GM21619 (cell line): ENCODE measurements around the gene FGD2.

Source experiments
- ATAC-seq: cut with Tn5 transposase; IDR thresholded peaks from one replicate; pipeline ENCODE4 v1.9.1; 2021; ENCODE audit not compliant: unreplicated experiment

The FGD2 gene

DNA sequence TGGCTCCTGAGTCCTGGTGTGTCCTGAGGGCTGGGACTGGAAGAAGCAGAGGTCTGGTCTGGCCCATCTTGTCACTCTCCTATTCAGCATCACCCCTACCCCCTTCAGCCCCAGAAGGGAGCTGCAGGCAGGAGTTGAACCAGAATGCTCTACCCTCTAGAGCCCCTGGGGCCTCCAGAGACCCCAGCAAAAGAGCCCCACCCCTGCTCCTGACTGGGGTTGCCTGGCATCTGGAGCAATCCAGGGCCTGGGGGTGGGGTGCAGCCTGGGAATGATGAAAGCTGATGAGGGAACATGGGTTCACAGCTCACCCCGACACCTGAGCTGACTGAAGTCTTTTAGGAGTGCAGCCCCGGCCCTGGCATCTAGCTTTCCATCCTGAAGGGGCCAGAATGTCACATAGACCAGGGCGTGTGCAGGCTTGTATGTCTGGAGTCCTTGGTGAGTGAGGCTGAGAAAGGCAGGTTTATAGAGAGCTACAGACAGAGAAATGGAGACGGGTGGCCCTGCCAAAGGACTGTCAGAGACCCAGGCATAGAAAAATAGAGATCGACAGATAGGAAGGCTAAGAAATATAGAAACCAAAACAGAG, 12.2 kb downstream of the FGD2 start:
- ATAC-seq = no peak

DNA sequence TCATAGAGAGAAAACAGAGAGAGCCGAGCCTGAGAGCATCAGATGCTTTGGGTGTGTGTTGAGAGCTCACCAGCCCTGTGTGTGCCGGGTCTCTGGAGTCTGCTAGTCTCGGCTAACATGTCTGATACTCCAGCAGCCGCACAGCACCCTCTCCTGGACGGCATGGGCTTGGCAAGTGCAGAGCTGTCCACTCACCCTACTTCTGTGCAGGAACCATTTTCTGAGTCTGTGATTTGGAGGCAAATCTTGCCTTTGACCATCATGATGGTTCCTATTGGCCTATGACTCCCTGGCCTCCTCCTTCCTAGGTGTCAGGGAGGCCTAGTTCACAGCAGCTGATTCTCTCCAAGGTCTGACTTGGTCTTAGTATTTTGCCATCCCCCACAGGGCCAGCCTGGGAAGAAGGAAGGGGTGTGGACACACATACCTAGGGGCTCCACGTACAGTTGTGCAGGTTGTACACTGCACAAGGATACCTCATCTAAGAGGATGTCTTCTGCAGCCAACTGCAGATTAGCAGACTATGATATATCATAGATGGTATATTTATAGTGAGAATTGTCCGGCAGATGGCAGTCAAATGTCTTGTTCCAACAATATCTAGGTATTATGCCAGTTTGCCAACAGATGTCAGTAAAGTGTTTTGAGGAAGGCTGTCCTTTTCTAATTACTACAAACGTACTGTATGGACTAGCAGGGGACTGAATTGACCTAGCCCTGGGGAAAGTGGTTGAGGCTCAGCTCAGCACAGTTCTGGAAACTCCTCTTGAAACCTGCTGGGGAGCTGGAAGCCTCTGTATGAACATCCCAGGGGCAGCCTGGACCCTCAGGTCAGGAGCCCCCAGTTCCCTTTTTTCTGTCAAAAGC, 13.0 kb downstream of the FGD2 start:
- ATAC-seq = peak; percentile 86

DNA sequence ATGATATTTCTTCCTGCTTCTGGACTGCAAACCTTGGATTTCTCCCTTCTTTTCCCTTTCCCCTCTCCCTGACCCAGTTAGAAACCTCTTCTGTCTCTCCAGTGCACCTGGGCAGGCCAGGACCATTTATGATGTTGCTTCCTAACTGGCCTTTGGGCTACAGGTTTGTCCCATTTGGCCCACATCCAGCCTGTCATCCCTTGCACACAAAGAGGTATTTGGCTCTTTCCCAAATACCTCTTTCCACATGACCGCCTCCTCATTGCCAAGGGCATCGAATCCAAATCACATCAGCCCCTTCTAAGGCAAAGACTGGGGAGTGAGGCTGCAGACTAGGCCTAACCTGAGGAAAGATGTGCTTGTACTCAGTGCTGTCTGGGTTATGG, 13.6 kb downstream of the FGD2 start:
- no peak for ATAC-seq

DNA sequence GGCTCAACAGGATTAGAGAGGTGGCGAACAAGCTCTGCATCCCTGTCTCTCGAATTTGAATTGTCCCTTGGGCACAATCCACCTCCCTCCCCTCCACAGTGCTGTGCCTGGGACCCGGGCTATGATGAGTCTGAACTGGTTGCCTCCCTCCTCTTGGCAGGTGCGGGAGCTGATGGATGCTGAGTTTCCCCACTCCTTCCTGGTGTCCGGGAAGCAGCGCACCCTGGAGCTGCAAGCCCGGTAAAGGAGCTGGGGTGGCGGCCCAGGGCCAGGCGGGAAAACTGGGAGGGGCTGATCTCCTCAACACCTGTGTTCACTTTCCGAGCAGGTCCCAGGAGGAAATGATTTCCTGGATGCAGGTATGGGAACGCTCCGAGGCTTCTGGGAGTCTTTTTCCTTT, 14.9 kb downstream of the FGD2 start:
- no peak for ATAC-seq

DNA sequence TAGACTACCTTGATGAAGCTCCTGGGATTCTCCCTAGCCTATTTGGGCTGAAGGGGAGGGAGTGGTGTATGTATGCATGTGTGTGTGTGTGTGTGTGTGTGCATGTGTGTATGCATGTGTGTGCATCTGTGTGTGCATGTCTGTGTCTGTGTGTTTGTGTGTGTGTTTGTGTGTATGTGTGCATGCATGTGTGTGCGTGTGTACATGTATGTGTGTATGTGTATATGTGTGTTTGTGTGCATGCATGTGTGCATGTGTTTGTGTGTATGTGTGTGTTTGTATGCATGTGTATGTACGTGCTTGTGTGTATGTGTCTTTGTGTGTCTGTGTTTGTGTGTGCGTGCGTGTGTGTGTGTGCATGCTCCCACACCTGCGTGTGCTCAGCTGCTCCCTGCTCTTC, 15.4 kb downstream of the FGD2 start:
- ATAC-seq = no peak

- ATAC-seq = no peak
Measured at GRCh38 chr6:37021356-37022129, 16.1 kb downstream of the FGD2 start.

DNA sequence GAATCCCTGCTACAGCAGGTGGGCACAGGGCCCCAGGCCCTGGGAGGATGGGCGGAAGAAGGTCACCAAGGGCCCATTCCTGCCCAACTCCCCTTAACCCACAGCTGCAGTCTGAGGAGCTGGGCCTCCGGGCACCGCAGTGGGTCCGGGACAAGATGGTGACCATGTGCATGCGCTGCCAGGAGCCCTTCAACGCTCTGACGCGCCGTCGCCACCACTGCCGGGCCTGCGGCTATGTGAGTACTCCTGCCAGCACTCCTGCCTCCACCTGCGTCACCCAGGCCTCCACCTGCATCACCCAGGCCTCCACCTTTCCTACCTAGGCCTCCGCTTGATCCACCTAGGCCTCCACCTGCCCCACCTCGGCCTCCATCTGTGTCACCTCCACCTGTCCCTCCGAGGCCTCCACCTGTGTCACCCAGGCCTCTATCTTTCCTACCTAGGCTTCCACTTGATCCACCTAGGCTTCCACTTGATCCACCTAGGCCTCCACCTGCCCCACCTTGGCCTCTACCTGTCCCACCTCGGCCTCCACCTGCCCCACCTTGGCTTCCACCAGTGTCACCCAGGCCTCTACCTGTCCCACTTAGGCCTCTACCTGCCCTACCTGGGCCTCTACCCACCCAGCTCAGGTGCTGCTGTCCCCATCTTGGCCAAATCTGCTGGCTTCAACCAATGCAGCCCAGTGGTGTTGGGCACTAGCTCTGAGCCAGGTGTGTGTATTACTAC, 16.8 kb downstream of the FGD2 start:
- ATAC-seq = no peak

- ATAC-seq = no peak
Measured at GRCh38 chr6:37024656-37025337, 19.3 kb downstream of the FGD2 start.

GRCh38 chr6:37025621-37026466, 20.4 kb downstream of the FGD2 start:
- no peak for ATAC-seq

DNA sequence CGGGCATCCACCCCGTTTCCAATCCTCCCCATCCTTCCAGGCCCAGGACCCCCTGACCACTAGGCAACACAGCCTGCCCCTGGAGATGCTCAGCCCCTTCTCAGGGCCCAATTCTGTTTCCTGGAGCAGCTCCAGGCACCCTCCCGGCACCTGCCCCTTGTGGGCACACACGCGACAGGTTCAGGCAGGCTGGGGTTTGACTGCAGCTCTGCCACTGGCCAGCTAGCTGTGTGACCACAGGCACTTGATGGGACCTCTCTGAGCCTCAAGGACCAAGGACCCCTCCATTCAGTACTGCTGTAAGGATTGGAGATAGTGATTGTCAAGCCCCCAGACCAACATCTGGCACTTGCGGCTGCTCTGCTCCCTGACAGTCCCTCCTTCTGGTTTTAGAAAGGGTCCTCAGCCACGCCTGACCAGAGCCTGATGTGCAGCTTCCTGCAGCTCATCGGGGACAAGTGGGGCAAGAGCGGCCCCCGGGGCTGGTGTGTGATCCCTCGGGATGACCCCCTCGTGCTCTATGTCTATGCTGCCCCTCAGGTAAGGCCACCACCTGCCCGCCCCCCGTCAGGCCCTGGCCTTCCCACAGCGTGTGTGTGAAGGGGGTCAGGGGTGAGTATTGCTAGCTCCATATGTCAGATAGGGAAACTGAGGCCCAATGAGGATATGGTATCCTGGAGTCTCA, 21.7 kb downstream of the FGD2 start:
- no peak for ATAC-seq

GRCh38 chr6:37027811-37028469, 22.5 kb downstream of the FGD2 start:
- ATAC-seq = no peak

- ATAC-seq = no peak
Measured at GRCh38 chr6:37029249-37029971, 24.0 kb downstream of the FGD2 start.

DNA sequence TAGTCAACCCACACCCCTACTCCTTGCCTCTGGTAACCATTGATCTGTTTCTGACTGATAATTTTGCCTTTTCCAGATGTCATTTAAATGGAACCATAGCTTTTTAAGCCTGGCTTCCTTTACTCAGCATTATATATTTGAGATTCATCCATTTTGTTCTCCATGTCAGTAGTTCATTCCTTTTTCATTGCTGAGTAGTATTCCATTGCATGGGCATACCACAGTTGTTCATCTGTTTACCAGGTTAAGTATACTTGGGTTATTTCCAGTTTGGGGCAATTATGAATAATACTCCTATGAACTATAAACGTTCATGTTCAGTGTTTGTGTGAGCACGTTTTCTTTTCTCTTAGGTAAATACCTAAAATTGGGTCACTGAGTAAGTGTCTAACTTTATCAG, 25.1 kb downstream of the FGD2 start:
- no peak for ATAC-seq

DNA sequence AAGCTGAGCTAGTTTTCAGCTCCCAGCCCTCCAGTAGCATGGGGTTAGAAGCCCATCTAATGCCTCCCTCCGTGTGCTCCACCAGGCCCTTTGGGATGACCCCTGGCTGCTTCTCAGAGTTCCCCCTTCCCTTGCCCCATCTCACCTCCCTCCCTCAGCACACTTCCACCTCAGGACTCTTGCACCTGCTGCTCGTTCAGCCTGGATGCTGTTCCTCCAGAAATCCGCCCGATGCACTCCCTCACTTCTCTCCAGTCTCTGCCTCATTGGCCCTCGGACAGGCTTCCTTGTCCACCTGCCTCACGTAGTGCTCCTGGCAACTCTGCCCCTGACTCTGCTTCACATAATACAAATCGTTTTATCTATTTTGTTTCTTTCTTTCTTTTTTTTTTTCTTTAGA, 26.8 kb downstream of the FGD2 start:
- no peak for ATAC-seq

GRCh38 chr6:37033255-37033654, 27.8 kb downstream of the FGD2 start:
- ATAC-seq = peak; percentile 57

DNA sequence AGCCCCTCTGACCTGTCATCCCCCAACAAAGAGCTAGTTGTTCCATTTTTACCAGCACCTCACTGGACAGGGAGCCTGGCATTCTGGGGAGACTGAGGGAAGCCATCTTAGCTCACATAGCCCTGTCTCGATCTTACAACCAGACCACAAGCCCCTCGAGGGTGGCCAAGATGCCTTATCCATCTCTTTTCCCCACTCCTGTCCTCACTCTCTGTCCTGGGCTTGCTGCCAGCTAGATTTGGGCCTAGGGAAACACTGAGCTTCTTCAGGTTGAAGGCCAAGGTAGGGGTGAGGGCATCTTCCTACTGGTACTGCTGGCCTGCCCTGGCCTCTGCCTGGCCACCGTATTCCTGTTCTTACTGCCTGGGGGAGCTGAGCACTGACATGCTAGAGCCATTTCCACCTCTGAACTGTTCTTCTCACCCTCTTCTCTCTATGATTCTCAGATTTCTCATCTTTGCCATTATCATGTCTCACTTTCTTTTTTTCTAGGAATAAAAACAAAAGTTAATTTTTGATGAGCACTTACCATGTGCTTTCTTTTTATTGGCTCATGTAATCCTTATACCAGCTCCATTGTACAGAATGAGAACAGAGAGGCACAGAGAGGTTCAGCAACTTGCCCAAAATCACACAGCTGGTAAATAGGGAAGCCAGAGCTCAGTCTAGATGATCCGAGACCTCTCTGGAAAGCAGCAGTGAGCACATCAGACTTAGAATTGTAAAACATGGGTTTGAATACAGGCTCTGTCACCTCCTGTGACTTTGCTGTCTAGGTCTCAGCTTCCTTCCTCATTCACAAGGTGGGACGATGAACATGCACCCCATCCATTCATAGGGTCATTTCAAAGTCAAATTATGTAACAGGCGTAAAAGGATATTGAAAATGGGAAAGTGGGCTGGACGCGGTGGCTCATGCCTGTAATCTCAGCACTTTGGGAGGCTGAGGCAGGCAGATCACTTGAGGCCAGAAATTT, 28.7 kb downstream of the FGD2 start:
- ATAC-seq = no peak

- no peak for ATAC-seq
Measured at GRCh38 chr6:37036146-37036545, 30.7 kb downstream of the FGD2 start.
